Measurements from ENCODE around the gene RASSF3. TPM values are rescaled to one million over a fixed set of nuclear protein-coding genes. Genes with fewer than 3 reads are reported as not detected.
A peak's percentile ranks its signal among the peaks of the same experiment; 100 is the strongest.

RASSF3 gene
- total and polyA plus RNA-seq, 10 of the 15 experiments (the other 5 are each of a cell fraction or from before 2014, with no cell fraction given) = 6.9 to 62.4 (median 30.3) TPM

- Histone ChIP-seq H3K36me3 (ENCODE audit: control insufficient read depth in 2 of 2, insufficient read depth in 2 of 2, low read length in 1 of 2) (peaks cover 10 to 17% of the 10 kb centered on the region in 2 experiments; a peak in 3 of 4 replicates), H3K79me2 (ENCODE audit: control insufficient read depth, insufficient read depth, low read length) (0 out of 2 replicates have a peak, but pooled peaks cover 2% of the 10 kb centered on the region), H3K4me2 (ENCODE audit: control insufficient read depth, insufficient read depth) (no peak overlapping the region), H3K4me3 (no peak overlapping the region), H3K9me3 (replicated peaks; ENCODE audit: control insufficient read depth, insufficient read depth, low read length) (no peaks in the 10 kb centered on the region), H3K27me3 (replicated peaks in 1 of 2; ENCODE audit: control insufficient read depth in 2 of 2, insufficient read depth in 2 of 2, low read length in 1 of 2) (no peaks in the 10 kb centered on the region), H3K27ac (ENCODE audit: control insufficient read depth, insufficient read depth) (no peak overlapping the region), H3K9ac (ENCODE audit: control insufficient read depth, insufficient read depth, low read length) (no peak overlapping the region), H4K20me1 (ENCODE audit: control insufficient read depth, insufficient read depth) (no peaks in the 10 kb centered on the region), H3K4me1 (ENCODE audit: control insufficient read depth, insufficient read depth, low read length) (0 out of 2 replicates have a peak, but pooled peaks cover 2% of the 10 kb centered on the region), H2AFZ (ENCODE audit: control insufficient read depth, low read depth, low read length) (no peak overlapping the region)
- ChIA-PET CTCF (interaction anchor here (0.7 to 5.8 kb wide), 6 partner anchors 11 to 157 kb away, joined by 3 to 175 read pairs (median 22); no protein-coding TSS in a partner anchor), POLR2A (interaction anchor here (0.6 to 2.5 kb wide), 2 partner anchors 19 to 85 kb away, joined by 10 to 12 read pairs; partner anchors contain the start of gene RASSF3), RAD21 (ENCODE audit: unreplicated experiment) (interaction anchor here (2.3 to 5.4 kb wide), 3 partner anchors 70 to 146 kb away, joined by 12 to 103 read pairs (median 13); no protein-coding TSS in a partner anchor), SMC1A (ENCODE audit: uncharacterized antibody, unreplicated experiment) (interaction anchor here (1.1 to 8.5 kb wide), 8 partner anchors 20 to 147 kb away, joined by 3 to 139 read pairs (median 4); no protein-coding TSS in a partner anchor)
- ATAC-seq (no peak), FAIRE-seq (no peak), DNase-seq (ENCODE audit: low read depth, low spot score) (no peak)
- TF ChIP-seq CUX1 (IDR thresholded peaks at IDR 0.05; ENCODE audit: insufficient replicate concordance, low read depth, low read length) = no peak
- TF ChIP-seq CEBPB (IDR thresholded peaks at IDR 0.05; ENCODE audit: borderline replicate concordance in 1 of 2, low read depth in 2 of 2, low read length in 2 of 2) = no peak
- no peak for TF ChIP-seq CHD1 (IDR thresholded peaks at IDR 0.05; ENCODE audit: low read depth, low read length)
- TF ChIP-seq ZSCAN29 (IDR thresholded peaks at IDR 0.05) = no peak
- no peak for TF ChIP-seq HDAC2 (IDR thresholded peaks at IDR 0.05)
- no peak for TF ChIP-seq NBN (IDR thresholded peaks at IDR 0.05)
- no peak for TF ChIP-seq ATF2 (IDR thresholded peaks at IDR 0.05; ENCODE audit: low read length)
- TF ChIP-seq FOXM1 (IDR thresholded peaks at IDR 0.05; ENCODE audit: low read depth, low read length) = no peak
- TF ChIP-seq SRF (IDR thresholded peaks at IDR 0.05; ENCODE audit: low read depth in 2 of 2, low read length in 2 of 2) = no peak
- no peak for TF ChIP-seq USF2 (IDR thresholded peaks at IDR 0.05; ENCODE audit: borderline replicate concordance, low read depth, low read length)
- TSS peak; percentile 55 for BruUV-seq (replicated peaks)
- intact Hi-C loops (cut with micrococcal nuclease; ENCODE audit: unreplicated experiment) (no loop called here), in situ Hi-C loops (cut with MboI) (no loop called here)
- 65% methylated on average over 5 of the region's 5 CpGs for WGBS (ENCODE audit: insufficient coverage, insufficient replicate concordance, low lambda C conversion rate, missing lambda C conversion rate)
Observed at GRCh38 chr12:64695550-64695949, 85.3 kb downstream of the RASSF3 start.
